Measurements from ENCODE around the gene ANXA2.

DNA sequence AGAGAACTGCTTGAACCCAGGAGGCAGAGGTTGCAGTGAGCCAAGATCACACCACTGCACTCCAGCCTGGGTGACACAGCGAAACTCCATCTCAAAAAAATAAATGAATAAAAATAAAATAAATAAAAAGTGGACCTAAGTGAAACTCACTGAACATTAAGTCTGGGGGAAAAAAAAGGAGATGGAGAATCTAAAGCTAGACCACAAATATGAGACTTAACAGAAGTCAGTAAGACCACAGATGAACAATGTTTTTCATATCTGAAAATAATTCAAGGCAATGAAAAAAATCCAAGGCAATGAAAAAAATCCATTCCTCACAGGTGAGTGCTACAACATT lies 18.6 kb downstream of the ANXA2 start:
- TF ChIP-seq CTCF (optimal IDR thresholded peaks at IDR 0.05 in 1 of 3, IDR thresholded peaks at IDR 0.05 in 1 of 3, conservative IDR thresholded peaks at IDR 0.05 in 1 of 3; ENCODE audit: extremely low read depth in 1 of 3, insufficient read depth in 2 of 3, low read length in 3 of 3) (no peak), EZH2 (IDR thresholded peaks at IDR 0.05; ENCODE audit: low read length) (no peak)
